ENCODE data around the gene BTBD9. TPM values are rescaled to one million over a fixed set of nuclear protein-coding genes. Genes with fewer than 3 reads are reported as not detected.
A peak's percentile ranks its signal among the peaks of the same experiment; 100 is the strongest.

Gene BTBD9
- total and polyA plus RNA-seq, 2 donors (not counting 3 experiments of a cell fraction or from before 2014, with no cell fraction given): 4.9 to 15.0 TPM

GRCh38 chr6:38179300-38179699, 460.4 kb downstream of the BTBD9 start:
- no peak overlapping the region for H3K9ac ChIP-seq (replicated peaks; ENCODE audit: extremely low read depth, insufficient read depth, low read length)
- H3K4me3 ChIP-seq (replicated peaks in 1 of 3; ENCODE audit: insufficient read depth in 1 of 3, low read depth in 1 of 3, low read length in 3 of 3): no peak overlapping the region
- no peaks in the 10 kb centered on the region for H3K27me3 ChIP-seq (ENCODE audit: control insufficient read depth in 2 of 2, insufficient read depth in 2 of 2, low read length in 2 of 2)
- ChIA-PET POLR2A (no interaction called here), CTCF (interaction anchor here (0.6 to 4.2 kb wide), 4 partner anchors 9 to 392 kb away, joined by 3 to 15 read pairs (median 5); no protein-coding TSS in a partner anchor)
- DNase-seq (ENCODE audit: low read depth, low spot score) (no peak), FAIRE-seq (no peak)
- intact Hi-C loops (cut with micrococcal nuclease) (loop anchor here (5.0 kb wide), 1 partner anchor 313 kb away; no protein-coding TSS in a partner anchor), dilution Hi-C loops (cut with MboI; ENCODE audit: extremely low pct_ligation_motif_present, low sequenced_read_pairs) (no loop called here)
- H3K9me1 ChIP-seq (replicated peaks; ENCODE audit: control insufficient read depth, extremely low read depth, insufficient read depth, low read length): no peaks in the 10 kb centered on the region
- H3K4me2 ChIP-seq (ENCODE audit: insufficient read depth, low read length): no peak overlapping the region
- no peak overlapping the region for H2AFZ ChIP-seq (ENCODE audit: low read depth, low read length)
- TF ChIP-seq JUN (IDR thresholded peaks at IDR 0.05; ENCODE audit: borderline replicate concordance, insufficient read depth, insufficient read length, low read depth) (no peak), MAX (IDR thresholded peaks at IDR 0.05; ENCODE audit: insufficient read depth, insufficient read length) (no peak), EZH2 (IDR thresholded peaks at IDR 0.05; ENCODE audit: borderline replicate concordance, low read depth, low read length, severe bottlenecking) (no peak), CTCF (IDR thresholded peaks at IDR 0.05; ENCODE audit: extremely low read depth in 1 of 2, insufficient read depth in 1 of 2, low read depth in 1 of 2, low read length in 2 of 2) (peak in 1 of 2 donors; percentile 14)
- no peaks in the 10 kb centered on the region for H4K20me1 ChIP-seq (replicated peaks; ENCODE audit: control insufficient read depth, extremely low read depth, insufficient read depth, low read length)
- H3K36me3 ChIP-seq (ENCODE audit: control insufficient read depth in 2 of 2, extremely low read depth in 1 of 2, insufficient read depth in 2 of 2, low read length in 2 of 2): no peaks in the 10 kb centered on the region
- H3K4me1 ChIP-seq (ENCODE audit: control insufficient read depth, extremely low read depth, insufficient read depth, low read length): no peaks in the 10 kb centered on the region
- H3K9me3 ChIP-seq (replicated peaks; ENCODE audit: control insufficient read depth, insufficient read depth, low read length): no peaks in the 10 kb centered on the region
- BruUV-seq (replicated peaks): no TSS peak
- H3K27ac ChIP-seq (ENCODE audit: insufficient read depth, low read depth, low read length): no peak overlapping the region
- no peaks in the 10 kb centered on the region for H3K79me2 ChIP-seq (ENCODE audit: control insufficient read depth, insufficient read depth, low read length)

- H3K27ac ChIP-seq (ENCODE audit: insufficient read depth, low read depth, low read length): no peak overlapping the region
- H3K79me2 ChIP-seq (ENCODE audit: control insufficient read depth, insufficient read depth, low read length): no peaks in the 10 kb centered on the region
- no peak for FAIRE-seq
- TF ChIP-seq CTCF (IDR thresholded peaks at IDR 0.05; ENCODE audit: extremely low read depth in 1 of 2, insufficient read depth in 1 of 2, low read depth in 1 of 2, low read length in 2 of 2): no peak
- no peak for TF ChIP-seq EZH2 (IDR thresholded peaks at IDR 0.05; ENCODE audit: borderline replicate concordance, low read depth, low read length, severe bottlenecking)
- no peak for TF ChIP-seq FOS (IDR thresholded peaks at IDR 0.05; ENCODE audit: borderline replicate concordance, insufficient read depth, low read length)
- TF ChIP-seq POLR2A (IDR thresholded peaks at IDR 0.05; ENCODE audit: low read depth, low read length): no peak
- TF ChIP-seq GATA2 (IDR thresholded peaks at IDR 0.05; ENCODE audit: insufficient read depth, insufficient read length, low read depth, low read length): no peak
- no peak for TF ChIP-seq MYC (IDR thresholded peaks at IDR 0.05; ENCODE audit: low read depth, low read length)
- H2AFZ ChIP-seq (ENCODE audit: low read depth, low read length): no peak overlapping the region
- POLR2A ChIA-PET: no interaction called here
- no TSS peak for BruUV-seq (replicated peaks)
- CTCF ChIA-PET: interaction anchor here (0.6 to 4.2 kb wide), 3 partner anchors 10 to 316 kb away, joined by 5 to 15 read pairs (median 5); no protein-coding TSS in a partner anchor
- no peaks in the 10 kb centered on the region for H4K20me1 ChIP-seq (replicated peaks; ENCODE audit: control insufficient read depth, extremely low read depth, insufficient read depth, low read length)
- no peak overlapping the region for H3K4me3 ChIP-seq (replicated peaks in 1 of 3; ENCODE audit: insufficient read depth in 1 of 3, low read depth in 1 of 3, low read length in 3 of 3)
- no peak overlapping the region for H3K9ac ChIP-seq (replicated peaks; ENCODE audit: extremely low read depth, insufficient read depth, low read length)
- H3K9me1 ChIP-seq (replicated peaks; ENCODE audit: control insufficient read depth, extremely low read depth, insufficient read depth, low read length): no peaks in the 10 kb centered on the region
- no peak for DNase-seq (ENCODE audit: low read depth, low spot score)
- intact Hi-C loops (cut with micrococcal nuclease) (loop anchor here (5.0 kb wide), 1 partner anchor 314 kb away; no protein-coding TSS in a partner anchor), dilution Hi-C loops (cut with MboI; ENCODE audit: extremely low pct_ligation_motif_present, low sequenced_read_pairs) (no loop called here)
- H3K9me3 ChIP-seq (replicated peaks; ENCODE audit: control insufficient read depth, insufficient read depth, low read length): no peaks in the 10 kb centered on the region
- no peak overlapping the region for H3K4me2 ChIP-seq (ENCODE audit: insufficient read depth, low read length)
- no peaks in the 10 kb centered on the region for H3K36me3 ChIP-seq (ENCODE audit: control insufficient read depth in 2 of 2, extremely low read depth in 1 of 2, insufficient read depth in 2 of 2, low read length in 2 of 2)
- no peaks in the 10 kb centered on the region for H3K27me3 ChIP-seq (ENCODE audit: control insufficient read depth in 2 of 2, insufficient read depth in 2 of 2, low read length in 2 of 2)
- no peaks in the 10 kb centered on the region for H3K4me1 ChIP-seq (ENCODE audit: control insufficient read depth, extremely low read depth, insufficient read depth, low read length)
Measured at GRCh38 chr6:38178584-38178886, 461.2 kb downstream of the BTBD9 start.

Data from endothelial cell of umbilical vein (primary cell).